ENCODE measurements around the gene KLF7.

DNA sequence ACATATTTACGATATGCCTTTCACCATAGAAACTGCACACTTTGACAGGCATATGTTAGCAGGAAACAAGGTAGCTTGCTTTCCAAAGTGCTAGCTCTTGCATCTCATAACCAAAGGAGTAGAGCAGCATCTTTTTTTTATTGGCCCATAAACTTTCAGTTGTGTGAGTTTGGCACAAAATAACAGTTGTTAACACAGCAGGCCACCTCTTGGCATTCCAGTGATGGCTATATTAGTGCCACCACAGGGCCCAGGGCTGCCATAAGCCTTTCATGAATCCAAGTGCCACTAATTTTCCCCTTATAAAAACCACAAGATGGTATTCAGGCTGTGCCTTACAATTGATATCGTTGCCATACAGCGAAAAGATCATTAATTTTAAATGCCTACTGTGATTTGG lies 40.3 kb upstream of the KLF7 start:
- TF ChIP-seq, protein P1, sequence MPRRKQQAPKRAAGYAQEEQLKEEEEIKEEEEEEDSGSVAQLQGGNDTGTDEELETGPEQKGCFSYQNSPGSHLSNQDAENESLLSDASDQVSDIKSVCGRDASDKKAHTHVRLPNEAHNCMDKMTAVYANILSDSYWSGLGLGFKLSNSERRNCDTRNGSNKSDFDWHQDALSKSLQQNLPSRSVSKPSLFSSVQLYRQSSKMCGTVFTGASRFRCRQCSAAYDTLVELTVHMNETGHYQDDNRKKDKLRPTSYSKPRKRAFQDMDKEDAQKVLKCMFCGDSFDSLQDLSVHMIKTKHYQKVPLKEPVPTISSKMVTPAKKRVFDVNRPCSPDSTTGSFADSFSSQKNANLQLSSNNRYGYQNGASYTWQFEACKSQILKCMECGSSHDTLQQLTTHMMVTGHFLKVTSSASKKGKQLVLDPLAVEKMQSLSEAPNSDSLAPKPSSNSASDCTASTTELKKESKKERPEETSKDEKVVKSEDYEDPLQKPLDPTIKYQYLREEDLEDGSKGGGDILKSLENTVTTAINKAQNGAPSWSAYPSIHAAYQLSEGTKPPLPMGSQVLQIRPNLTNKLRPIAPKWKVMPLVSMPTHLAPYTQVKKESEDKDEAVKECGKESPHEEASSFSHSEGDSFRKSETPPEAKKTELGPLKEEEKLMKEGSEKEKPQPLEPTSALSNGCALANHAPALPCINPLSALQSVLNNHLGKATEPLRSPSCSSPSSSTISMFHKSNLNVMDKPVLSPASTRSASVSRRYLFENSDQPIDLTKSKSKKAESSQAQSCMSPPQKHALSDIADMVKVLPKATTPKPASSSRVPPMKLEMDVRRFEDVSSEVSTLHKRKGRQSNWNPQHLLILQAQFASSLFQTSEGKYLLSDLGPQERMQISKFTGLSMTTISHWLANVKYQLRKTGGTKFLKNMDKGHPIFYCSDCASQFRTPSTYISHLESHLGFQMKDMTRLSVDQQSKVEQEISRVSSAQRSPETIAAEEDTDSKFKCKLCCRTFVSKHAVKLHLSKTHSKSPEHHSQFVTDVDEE (CRISPR knock-in tag; IDR thresholded peaks at IDR 0.05), result no peak
- TF ChIP-seq SNAI2 (CRISPR knock-in tag; IDR thresholded peaks at IDR 0.05), result no peak
- no peak for TF ChIP-seq ESRRG (CRISPR knock-in tag; IDR thresholded peaks at IDR 0.05)
- TF ChIP-seq, protein P2, sequence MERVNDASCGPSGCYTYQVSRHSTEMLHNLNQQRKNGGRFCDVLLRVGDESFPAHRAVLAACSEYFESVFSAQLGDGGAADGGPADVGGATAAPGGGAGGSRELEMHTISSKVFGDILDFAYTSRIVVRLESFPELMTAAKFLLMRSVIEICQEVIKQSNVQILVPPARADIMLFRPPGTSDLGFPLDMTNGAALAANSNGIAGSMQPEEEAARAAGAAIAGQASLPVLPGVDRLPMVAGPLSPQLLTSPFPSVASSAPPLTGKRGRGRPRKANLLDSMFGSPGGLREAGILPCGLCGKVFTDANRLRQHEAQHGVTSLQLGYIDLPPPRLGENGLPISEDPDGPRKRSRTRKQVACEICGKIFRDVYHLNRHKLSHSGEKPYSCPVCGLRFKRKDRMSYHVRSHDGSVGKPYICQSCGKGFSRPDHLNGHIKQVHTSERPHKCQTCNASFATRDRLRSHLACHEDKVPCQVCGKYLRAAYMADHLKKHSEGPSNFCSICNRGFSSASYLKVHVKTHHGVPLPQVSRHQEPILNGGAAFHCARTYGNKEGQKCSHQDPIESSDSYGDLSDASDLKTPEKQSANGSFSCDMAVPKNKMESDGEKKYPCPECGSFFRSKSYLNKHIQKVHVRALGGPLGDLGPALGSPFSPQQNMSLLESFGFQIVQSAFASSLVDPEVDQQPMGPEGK (CRISPR knock-in tag; IDR thresholded peaks at IDR 0.05; ENCODE audit: borderline replicate concordance), result no peak
- no peak for TF ChIP-seq ZFP3 (CRISPR knock-in tag; IDR thresholded peaks at IDR 0.05)
- no peak for TF ChIP-seq GLIS3 (CRISPR knock-in tag; IDR thresholded peaks at IDR 0.05)
- no peak for TF ChIP-seq TOX (CRISPR knock-in tag; IDR thresholded peaks at IDR 0.05; ENCODE audit: borderline replicate concordance)
- TF ChIP-seq RARB (CRISPR knock-in tag; IDR thresholded peaks at IDR 0.05), result no peak
